CD4-positive, alpha-beta T cell treated with Interleukin-10 for 1 hour (primary cell): Measurements from ENCODE around the gene ATCAY.
"Not testable (repeated sequence)": the region's sequence is repeated elsewhere in the genome, so short reads cannot be mapped to it uniquely, and the experiment has no call there.

ENCODE experiments used
- DNase-seq: peaks from one replicate; pipeline ENCODE4 v3.0.0-alpha.2; 2020

ATCAY gene

DNA sequence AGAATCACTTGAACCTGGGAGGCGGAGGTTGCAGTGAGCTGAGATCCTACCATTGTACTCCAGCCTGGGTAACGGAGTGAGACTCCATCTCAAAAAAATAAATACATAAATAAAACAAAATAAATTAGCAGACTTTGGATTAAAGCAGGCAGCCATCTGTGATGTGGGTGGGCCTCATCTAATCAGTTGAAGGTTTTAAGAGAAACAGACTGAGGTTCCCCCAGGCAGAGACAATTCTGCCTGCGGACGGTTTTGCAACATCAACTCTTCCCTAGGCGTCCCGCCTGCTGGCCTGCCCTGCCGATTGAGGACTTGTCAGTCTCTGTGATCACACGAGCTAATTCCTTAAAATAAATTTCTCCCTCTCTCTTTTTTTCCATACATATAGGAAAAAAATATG is 23.7 kb downstream of the ATCAY start:
- no peak for DNase-seq

DNA sequence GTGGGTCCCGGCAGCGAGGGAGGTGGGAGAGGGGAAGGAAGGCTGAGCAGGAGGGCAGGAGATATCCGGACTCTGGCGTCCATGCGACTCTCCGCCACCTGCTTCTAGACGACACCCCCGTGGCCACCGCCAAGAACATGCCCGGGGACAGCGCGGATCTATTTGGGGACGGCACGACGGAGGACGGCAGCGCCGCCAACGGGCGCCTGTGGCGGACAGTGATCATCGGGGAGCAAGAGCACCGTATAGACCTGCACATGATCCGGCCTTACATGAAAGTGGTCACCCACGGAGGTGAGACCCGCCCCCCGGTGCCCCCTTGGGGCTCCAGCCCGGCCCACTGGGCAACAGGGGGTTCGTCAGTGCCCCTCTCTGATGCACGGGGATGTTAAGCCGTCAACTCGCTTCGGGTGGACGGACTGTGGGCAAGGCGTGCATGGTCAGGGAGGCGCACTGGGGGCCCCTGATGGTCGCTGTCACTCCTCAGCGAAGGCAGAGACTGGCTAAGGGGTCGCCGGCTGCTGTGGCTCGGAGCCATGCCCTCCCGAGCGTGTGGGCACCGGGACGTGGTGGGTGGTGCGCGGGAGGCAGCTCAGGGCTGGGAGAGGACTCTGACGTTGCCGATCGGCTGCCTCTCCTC is 27.3 kb downstream of the ATCAY start:
- DNase-seq, result no peak

DNA sequence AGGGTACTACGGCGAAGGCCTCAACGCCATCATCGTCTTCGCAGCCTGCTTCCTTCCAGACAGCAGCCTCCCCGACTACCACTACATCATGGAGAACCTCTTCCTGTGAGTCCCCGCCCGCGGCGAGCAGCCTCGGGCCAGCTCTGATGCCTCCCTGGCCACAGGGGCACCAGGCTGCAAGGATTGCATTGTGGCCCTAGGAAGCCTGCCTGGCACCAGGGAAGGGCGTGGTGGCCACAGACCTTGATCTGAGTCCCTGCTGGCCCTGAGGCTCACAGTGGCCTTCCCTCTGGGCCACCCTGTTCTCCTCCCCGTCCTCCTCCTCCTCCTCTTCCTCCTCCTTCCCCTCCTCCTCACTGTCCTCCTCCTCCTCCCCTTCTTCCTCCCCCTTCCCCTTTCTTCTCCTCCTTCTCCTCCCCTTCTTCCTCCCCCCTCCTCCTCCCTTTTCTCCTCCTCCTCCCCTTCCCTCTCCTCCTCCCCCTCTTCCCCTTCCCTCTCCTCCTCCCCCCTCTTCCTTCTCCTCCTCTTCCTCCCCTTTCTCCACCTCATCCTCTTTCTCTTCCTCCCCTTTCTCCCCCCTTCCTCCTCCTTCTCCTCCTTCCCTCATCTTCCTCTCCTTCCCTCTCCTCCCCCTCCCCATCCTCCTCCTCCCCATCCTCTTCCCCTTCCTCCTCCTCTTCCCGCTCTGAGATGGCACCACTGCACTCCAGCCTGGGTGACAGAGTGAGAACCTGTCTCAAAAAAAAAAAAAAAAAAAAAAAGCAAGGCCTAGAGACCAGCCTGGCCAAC is 28.0 kb downstream of the ATCAY start:
- DNase-seq, result no peak

DNA sequence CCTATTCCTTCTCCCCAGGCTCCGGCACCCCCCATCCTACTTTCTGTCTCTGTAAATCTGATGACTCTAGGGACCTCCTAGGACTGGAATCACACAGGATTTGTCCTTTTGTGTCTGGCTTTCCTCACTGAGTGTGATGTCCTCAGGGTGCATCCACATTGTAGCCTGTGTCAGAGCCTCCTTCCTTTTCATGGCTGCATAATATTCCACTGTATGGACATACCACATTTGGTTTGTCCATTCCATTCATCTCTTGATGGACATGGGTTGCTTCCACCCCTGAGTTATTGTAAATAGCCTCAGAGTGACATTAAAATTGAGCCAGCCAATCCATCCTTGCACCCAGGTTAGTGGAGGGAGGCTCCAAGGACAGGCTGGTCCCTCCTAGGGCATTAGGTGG is 29.6 kb downstream of the ATCAY start:
- no peak for DNase-seq

DNA sequence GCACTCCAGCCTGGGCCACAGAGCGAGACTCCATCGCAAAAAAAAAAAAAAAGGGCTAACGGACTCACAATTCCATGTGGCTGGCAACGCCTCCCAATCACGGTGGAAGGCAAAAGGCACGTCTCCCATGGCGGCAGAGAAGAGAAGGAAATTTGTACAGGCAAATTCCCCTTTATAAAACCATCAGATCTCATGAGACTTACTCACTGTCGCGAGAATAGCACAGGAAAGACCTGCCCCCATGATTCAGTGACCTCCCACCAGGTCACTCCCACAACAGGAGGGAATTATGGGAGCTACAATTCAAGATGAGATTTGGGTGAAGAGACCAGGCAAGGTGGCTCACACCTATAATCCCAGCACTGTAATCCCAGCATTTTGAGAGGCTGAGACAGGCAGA is 33.7 kb downstream of the ATCAY start:
- DNase-seq, result no peak

DNA sequence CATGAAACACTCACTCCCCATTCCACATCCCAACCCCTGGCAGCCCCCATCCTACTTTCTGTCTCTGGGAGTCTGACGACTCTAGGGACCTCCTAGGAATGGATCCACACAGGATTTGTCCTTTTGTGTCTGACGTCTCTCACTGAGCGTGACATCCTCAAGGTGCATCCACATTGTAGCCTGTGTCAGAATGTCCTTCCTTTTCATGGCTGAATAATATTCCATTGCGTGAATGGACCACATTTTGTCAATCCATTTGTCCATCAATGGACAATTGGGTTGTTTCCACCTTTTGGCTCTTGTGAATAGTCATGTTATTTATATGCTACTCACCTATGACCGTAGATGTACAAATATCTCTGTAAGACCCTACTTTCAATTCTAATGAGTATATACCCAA is 35.5 kb downstream of the ATCAY start:
- no peak for DNase-seq

DNA sequence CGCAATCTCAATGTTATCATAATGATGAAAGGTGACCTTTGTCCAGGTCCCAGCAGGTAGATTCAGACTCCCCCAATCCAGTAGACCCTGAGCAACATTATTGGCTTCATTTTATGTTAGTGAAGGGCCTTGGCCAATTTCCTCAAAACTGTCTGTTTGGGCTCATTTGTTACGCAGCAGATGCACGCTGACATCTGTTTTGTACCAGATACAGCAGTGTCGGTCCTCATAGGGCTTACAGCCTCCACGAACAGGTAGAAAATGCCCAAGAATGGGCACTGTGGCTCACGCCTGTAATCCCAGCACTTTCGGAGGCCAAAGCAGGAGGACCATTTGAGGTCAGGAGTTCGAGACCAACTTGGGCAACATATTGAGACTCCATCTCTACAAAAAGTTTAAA is 39.3 kb downstream of the ATCAY start:
- no peak for DNase-seq

DNA sequence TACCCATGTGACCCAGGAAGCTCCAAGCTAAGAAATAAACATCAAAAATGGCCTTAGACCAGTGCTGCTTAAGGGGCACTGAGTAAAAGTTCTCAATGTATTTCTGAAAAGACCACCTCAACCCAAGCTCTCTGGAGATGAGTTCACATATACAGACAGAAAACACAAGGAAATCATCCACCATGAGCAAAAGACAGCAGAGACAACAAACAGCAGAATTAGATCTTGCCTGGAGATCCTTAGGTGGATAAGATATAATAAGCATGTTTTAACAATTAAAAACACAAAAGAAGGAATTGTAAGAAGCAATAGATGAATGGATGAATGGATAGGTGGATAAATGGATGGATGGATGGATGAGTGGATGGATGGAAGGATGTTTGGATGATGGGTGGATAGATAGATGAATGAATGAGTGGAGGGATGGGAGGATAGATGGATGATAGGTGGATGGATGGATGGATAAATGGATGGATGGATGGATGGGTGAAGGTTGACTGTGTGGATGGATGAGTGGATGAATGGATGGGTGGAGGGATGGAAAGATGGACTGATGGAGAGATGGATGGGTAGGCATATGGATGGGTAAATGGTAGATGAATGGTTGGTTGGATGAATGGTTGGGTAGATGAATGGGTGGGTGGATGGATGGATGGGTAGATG is 42.7 kb downstream of the ATCAY start:
- DNase-seq, result no peak

DNA sequence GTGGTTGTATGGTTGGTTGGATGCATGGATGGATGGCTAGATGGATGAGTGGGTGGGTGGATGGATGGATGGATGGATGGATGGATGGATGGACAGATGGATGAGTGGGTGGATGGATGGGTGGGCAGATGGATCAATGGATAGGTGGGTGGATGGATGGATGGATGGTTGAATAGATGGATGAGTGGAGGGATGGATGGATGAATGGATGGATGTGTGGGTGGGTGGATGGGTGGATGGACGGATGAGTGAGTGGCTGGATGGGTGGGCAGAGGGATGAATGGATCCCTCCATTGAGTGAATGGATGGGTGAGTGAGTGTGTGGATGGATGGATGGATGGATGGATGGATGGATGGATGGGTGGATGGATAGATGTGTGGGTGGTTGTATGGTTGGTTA is 43.4 kb downstream of the ATCAY start:
- DNase-seq, result no peak

DNA sequence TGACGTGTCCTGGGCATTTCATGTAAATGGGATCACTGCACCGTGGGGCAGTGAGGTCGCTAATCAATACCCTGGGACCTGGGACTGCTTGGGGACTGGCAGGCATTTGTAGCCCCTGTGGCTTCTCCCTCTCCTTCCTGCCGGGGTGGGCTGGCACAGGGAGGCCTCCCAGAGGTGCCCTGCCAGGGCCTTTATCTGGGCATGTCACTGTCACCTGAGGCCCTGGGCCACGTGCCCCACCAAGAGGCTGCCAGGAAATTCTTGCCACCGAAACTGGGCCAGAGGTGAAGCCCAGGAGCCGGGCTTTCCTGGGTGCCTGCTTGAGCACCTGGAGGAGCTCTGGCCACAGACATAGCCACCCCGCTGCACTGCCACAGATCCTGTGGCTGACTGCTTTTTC is 50.6 kb downstream of the ATCAY start:
- DNase-seq, result no peak

DNA sequence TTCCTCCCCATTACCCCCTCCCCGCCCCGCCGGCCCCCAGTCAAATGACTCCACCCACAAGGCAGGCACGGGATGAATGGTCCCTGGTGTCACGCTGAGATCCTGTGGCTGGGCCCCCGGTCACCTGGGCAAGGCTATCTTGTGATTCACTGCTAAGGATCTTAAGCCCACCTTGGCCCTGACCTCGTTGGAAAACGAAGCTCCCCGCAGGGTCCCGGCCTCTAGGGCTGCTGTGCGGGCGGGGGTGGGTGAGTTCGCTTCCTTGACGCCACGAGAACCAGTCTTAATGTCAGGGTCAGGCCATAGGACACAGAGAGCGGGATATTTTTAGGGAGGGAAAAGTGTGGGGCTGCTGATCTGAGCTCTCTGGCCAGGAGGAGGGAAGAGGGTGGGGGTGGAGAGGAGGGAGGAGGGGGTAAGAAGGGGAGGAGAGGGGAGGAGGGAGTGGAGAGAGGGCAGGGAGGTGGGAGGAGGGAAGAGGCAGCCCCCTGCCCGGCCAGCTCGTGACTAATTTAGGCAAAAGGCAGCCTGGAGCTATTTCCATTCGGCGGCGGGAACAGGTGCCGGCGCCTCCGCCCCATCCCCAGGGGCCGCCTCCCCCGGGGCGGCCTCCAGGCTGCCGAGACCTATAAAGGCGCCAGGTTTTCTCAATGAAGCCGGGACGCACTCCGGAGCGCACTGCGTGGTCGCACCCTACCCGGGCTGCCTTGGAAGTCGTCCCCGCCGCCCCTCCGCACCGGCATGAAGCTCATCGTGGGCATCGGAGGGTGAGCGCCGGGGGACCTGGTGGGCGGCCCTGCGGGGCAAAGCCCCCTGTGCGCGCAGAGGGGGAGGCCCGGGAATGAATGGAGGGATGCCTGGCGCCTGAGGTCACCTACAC is 52.7 kb downstream of the ATCAY start, which contains the start of gene NMRK2:
NMRK2 (plus strand) TSS at position 139 of the 880 bp plus-strand sequence; CDS start at position 742, 603 bp downstream.
- no peak for DNase-seq

DNA sequence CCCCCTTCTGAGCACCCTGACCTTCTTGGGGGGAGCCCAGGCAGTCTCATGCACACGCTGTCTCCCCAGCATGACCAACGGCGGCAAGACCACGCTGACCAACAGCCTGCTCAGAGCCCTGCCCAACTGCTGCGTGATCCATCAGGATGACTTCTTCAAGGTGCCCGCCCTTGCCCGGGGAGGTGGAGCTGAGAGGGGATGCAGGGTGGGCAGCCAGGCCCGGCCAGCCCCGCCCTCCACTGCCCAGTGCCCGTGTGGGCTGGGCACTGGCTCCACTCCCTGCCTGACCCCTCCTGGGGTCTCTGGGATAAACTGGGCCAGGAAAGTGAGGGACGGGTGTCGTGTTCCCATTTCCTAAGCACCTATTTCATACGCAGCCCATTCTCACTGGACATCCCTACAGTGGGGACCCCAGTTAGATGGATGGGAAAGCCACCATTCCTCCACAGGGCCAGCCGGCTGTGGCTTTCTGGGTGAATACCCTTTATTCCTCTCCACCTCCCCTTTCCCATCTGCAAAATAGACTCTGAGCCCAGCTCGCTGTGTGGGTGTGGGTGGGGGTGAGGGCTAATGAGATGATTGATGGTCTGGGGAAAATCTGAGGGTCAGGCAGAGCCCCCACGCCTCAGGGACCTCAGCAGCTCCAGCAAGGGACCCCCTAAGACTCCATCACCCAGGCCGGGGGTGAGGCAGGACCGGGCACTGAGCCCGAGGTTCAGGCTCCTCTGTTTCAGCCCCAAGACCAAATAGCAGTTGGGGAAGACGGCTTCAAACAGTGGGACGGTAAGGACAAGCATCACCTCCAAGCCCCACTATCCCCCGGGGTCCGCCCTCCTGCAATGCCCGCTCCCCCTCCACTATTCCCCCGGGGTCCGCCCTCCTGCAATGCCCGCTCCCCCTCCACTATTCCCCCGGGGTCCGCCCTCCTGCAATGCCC is 56.3 kb downstream of the ATCAY start:
- DNase-seq, result no peak

DNA sequence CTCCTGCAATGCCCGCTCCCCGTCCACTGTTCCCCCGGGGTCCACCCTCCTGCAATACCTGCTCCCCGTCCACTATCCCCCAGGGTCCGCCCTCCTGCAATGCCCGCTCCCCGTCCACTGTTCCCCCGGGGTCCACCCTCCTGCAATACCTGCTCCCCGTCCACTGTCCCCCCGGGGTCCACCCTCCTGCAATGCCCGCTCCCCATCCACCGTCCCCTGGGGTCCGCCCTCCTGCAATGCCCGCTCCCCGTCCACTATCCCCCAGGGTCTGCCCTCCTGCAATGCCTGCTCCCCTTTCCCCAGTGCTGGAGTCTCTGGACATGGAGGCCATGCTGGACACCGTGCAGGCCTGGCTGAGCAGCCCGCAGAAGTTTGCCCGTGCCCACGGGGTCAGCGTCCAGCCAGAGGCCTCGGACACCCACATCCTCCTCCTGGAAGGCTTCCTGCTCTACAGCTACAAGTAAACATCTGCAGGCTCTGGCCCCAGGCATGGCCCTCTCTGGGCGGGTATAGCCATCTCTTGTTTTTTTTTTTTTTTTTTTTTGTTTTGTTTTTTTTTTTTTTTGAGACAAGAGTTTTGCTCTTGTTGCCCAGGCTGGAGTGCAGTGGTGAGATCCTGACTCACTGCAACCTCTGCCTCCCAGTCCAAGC is 57.9 kb downstream of the ATCAY start:
- not testable (repeated sequence) for DNase-seq

DNA sequence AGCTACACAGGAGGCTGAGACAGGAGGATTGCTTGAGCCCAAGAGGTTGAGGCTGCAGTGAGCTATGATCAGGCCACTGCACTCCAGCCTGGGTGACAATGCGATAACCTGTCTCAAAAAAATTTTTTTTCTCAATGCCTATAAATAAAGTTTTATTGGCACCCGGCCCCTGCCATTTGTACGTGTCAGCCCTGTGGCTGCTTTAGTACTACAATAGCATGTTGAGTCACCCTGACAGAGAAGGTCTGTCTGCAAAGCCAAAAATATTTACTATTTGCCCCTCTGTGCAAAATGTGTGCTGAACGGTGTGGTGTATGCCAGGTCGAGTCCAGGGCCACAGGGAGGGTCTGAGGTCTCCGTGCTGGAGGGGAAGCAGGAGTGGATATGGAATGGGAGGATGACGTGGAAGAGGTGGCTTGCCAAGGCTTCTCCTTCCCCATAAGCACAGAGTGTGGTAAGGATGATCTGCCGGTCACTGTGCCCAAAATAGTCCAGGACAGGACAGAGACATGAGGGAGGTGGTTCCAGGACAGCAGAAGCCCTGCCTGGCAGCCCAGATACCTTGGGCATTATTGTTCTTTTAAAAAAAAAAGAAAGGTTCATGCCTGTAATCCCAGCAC is 62.4 kb downstream of the ATCAY start:
- no peak for DNase-seq

DNA sequence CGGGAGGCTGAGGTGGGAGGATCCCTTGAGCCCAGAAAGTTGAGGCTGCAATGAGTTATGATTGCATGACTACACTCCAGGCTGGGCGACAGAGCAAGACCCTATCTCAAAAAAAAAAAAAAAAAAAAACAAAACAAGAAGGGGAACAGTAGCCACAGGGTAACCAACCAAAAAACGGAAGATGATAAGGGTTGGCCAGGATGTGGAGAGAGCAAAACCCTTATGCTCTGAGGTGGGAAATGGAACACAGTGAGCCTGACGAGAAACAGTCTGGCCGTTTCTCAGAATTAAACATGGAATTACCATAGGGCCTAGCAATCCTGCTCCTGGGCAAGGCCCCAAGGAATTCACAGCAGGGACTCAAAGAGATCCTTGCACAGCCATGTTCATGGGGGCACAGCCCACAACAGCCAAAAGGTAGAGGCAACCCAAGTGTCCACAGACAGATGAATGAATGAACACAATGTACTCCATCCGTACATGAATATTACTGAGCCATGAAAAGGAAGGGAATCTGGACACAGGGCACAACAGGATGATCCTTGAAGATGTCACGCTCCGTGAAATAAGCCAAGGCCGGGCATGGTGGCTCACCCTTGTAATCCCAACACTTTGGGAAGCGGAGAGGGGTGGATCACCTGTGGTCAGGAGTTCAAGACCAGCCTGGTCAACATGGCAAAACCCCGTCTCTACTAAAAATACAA is 63.7 kb downstream of the ATCAY start:
- no peak for DNase-seq

DNA sequence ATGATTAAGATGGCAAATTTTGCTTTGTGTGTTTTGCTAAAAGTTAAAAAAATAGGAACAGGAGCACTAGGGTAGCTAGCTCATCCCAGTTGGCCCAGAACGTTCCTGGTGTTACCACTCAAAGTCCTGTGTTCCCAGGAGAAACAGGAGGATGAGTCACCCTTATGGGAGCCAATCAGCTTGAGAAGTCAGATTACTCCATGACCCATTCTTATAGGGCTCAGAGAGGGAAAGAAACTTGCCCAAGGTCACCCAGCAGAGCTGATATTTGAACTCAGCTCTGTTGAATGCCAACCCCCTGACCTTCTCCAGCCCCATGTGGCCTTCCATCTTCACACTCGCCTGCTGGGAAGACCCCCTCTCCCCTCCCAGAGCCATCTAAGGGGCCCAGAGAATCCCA is 65.4 kb downstream of the ATCAY start:
- no peak for DNase-seq

DNA sequence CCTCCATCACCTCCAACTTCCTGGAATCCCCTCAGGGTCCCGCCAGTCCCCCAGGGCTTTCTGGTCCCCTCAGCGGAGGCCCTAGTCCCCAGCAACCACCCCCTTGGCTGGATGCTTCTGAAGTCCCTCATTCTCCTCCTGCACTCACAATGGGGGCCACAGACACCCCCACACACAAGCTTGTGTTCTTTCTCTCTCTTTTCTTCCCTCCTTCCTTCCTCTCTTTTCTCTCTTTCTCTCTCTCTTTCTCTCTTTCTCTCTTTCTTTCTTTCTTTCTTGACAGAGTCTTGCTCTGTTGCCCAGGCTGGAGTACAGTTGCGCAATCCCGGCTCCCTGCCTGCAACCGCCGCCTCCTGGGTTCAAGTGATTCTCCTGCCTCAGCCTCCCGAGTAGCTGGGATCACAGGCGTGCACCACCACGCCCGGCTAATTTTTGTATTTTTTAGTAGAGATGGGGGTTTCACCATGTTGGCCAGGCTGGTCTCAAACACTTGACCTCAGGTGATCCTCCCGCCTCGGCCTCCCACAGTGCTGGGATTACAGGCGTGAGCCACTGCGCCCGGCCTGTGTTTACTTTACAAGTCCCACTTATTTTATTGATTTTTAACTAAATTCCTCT is 66.9 kb downstream of the ATCAY start:
- DNase-seq, result not testable (repeated sequence)

DNA sequence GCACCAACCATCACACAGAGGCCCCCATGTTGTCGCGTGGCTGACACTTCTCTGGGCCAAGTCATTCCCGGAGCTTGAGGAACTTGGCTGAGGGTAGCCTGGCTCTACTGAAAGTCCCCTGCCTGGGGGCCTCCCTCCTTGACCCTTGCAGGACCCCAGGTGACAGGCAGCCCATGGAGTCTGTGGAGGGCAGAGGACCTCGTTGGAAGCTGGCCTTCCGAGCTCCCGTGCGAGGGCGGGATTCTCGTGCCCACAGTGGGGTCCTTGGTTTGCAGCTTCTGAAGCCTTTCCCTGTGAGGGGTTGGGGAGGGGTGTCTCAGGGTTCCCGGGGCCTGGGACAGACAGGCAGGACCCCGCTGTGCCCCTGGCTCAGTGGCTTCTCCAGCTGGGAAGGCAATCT is 68.8 kb downstream of the ATCAY start:
- no peak for DNase-seq

DNA sequence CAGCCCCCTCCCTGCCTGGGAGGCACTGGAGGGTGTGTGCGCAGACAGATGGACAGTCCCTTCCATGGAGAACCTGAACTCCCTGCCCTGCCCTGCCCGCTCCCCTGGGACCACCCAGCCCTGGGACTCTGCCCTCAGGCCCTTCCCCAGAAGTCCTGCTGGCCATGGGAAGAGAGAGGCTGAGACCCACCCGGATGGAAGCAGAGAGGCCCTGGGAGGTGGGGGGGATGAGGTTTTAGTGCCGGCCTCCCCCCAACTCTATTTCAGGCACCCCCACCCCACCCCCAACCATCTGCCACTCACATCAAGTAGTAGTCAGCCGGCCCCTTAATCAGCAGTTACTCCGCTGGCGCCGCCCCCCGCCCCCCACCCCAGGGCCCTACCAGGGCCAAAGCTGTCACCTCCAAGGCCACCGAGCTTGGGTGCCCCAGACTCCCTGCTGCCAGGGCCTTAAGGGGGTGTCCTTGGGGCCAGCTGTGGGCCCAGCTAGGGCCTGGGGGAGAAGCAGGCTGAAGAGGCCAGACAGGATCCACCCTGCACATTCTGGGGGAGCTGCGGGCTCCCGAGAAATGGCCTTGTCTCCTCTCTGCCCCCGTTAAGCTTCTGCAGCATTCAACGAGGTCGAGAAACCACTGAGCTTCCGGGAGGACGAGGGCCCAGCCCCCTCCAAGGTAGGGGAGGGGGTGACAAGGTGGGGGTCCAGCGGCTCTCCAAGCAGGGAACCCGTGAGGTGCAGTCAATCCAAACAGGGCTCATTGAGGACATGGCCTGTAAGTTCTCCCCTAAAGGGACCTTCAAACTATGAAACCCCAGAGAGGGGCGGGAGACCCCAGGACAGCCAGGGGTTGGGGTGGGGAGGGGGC is 69.7 kb downstream of the ATCAY start:
- no peak for DNase-seq
